ENCODE measurements around the gene FUT2.

DNA sequence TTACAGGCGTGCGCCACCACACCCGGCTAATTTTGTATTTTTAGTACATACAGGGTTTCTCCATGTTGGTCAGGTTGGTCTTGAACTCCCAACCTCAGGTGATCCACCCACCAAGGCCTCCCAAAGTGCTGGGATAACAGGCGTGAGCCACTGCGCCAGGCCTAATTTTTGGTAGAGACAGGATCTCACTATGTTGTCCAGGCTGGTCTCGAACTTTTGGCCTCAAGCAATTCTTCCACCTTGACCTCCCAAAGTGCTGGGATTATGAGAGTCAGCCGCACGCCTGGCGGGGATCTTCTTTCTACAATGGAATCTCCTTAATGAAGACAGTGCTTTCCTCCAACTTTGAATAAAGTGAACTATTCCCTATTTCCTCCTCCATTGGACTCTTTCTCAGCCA is 38.9 kb downstream of the FUT2 start:
- no peak for TF ChIP-seq EZH2 (IDR thresholded peaks at IDR 0.05)
- TF ChIP-seq POLR2AphosphoS5 (IDR thresholded peaks at IDR 0.05; ENCODE audit: borderline replicate concordance, low read depth, low read length), result no peak

All from SK-N-MC (cell line).